Hematopoietic multipotent progenitor cell treated with erythropoietin and hydrocortisone succinate and interleukin-3 and kit ligand, for 15 days (in vitro differentiated cells): ENCODE data around the gene CHMP6.
A peak's percentile ranks its signal among the peaks of the same experiment; 100 is the strongest.

ENCODE experiments used
- DNase-seq: peaks from one replicate; pipeline ENCODE4 v3.0.0-alpha.2; 2015; ENCODE audit warnings: low spot score

The CHMP6 gene

DNA sequence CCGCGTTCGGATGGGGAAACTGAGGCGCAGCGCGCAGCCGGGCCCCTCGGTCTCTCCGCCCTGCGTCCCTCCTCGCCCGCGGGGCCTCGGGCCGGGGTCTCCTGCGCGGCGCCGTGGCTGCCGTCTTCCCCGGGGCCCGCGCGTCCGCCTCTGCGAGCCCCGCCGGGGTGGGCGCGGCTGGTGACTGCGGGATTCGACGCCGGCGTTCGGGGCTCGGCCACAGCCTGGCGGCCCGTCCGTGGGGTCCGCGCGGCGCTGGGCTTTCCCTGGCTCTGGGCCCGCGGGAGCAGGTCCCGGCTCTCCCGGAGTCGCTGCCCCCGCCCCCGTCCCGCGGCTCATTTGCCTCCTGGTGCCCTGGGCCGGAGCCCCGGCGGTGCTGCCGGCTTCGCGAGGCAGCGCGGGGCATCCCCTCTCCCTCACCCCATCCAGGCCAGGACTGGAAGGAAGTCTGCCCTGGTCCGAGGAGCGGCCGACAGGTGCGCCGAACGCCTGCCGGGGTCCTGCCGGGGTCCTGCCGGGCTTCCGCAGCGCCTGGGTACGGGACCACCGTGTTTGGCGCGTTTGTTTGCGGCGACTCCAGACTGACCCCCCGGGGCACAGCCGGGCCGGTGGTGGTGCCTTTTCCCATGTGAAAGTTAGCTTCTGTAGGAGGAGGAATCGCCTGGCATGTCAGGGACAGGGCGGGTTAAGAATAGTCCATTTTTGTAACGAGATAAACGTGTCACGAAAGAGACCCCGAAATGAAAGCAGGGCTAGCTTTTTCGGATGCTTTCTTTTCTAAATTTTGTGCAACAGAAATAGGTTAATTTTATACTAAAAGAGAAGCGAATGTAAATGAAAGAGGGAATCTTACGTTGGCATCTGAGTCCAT, 671 bp downstream of the CHMP6 start:
- no peak for DNase-seq

DNA sequence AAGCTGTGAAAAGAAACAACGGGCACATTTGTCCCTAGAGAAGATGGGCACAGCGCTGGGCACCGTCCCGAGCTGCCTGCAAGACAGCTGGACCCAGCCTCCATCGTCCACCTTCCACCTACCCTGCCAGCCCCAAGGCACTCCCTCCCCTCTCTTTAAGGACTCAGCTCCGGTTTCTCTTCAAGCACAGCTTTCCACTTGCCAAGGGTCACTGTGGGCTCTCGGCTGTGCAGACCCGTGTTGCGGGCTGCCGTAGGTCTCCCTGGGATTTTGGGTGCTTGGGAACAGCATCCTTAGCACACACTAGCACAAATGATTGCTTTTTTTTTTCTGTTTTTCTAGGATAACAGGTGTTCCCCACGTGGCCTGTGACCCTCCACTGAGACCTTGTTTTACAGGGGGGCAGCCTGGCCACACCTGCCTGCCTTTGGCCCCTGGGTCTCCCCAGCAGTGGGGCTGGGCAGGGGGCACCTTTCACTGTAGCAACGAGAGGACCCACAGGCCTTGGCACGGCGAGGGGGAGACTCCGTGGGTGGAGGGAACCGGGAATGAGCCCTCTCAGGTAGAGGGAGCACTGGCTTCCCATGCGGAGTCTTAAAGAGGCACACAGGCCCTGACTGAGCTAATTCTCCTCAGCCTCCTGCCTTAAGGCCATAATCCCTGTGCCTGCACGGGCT, 1.4 kb downstream of the CHMP6 start:
- DNase-seq, result no peak

- DNase-seq, result no peak
These were observed 3.5 kb downstream of the CHMP6 start for GRCh38 chr17:80995131-80995530.

GRCh38 chr17:80996422-80997305, 5.0 kb downstream of the CHMP6 start:
- no peak for DNase-seq

GRCh38 chr17:80997424-80998117, 5.9 kb downstream of the CHMP6 start:
- DNase-seq, result no peak

- no peak for DNase-seq
These were observed 6.6 kb downstream of the CHMP6 start for GRCh38 chr17:80998118-80998747.

GRCh38 chr17:80998748-80999535, 7.3 kb downstream of the CHMP6 start:
- DNase-seq, result no peak

- DNase-seq, result no peak
These were observed 8.1 kb downstream of the CHMP6 start for GRCh38 chr17:80999536-81000333.

DNA sequence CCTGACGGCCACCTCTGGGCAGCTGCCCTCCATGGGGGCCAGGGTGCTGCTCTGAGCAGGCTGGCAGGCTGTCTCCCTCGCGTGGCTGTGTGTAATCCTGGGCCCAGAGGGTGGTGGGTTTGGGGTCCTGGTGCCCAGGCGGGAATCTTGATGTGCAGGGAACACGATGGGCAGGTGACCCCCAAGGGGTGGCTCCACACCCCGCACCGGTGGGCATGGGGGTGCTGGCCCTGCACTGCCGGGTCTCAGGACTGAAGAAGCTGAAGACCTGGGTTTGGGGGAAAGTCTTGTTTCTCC, 8.6 kb downstream of the CHMP6 start:
- DNase-seq, result no peak

- DNase-seq, result no peak
These were observed 9.2 kb downstream of the CHMP6 start for GRCh38 chr17:81000631-81001357.

DNA sequence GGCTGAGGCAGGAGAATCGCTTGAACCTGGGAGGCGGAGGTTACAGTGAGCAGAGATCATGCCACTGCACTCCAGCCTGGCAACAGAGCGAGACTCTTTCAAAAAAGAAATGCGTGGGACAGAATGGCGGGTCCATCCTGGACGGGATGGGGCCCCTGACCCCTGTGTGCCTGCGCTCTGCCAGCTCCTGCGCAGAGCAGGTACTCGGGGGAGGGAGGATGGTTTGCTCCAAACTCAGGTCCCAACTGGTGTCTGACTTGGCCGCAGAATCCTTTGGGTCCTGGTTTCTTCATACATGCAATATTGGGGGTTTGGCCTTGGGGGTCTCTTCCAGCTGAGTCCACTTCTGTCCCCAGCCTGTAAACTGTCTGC, 10.4 kb downstream of the CHMP6 start:
- DNase-seq, result no peak

DNA sequence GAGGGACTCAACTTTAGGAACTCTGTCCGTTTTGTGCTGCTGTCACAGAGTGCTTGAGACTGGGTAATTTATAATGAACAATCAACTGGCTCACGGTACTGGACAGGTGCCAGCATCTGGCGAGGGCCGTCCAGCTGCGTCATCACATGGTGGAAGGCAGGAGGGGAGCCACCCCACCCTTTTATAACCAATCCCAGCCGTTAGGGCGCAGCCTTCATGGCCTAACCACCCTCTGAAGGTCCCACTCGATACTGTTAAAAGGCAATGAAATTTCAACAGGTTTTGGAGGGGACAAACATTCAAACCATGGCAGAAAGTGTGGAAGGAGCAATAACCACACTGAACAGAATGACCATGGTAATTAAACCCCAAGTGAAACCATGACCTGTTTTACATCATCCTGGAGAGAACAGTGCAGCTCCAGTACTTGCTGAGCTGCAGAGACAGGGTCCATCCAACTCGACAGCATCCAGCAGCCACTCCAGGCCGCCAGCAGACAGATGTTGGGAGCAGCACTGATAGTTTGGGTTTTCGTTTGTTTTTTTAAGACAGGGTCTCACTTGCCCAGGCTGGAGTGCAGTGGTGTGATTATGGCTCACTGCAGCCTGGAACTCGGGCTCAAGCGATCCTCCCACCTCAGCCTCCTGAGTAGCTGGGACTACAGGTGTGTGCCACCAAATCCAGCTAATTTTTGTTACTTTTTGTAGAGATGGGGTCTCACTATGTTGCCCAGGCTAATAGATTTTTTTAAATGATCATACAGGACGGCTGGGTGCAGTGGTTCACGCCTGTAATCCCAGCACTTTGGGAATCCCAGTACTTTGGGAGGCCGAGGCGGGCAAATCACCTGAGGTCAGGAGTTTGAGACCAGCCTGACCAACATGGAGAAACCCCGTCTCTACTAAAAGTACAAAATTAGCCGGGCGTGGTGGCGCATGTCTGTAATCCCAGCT, 11.0 kb downstream of the CHMP6 start:
- peak; percentile 66 for DNase-seq

GRCh38 chr17:81003711-81004475, 12.3 kb downstream of the CHMP6 start:
- DNase-seq, result no peak

- no peak for DNase-seq
These were observed 15.2 kb downstream of the CHMP6 start for GRCh38 chr17:81006891-81007290.

DNA sequence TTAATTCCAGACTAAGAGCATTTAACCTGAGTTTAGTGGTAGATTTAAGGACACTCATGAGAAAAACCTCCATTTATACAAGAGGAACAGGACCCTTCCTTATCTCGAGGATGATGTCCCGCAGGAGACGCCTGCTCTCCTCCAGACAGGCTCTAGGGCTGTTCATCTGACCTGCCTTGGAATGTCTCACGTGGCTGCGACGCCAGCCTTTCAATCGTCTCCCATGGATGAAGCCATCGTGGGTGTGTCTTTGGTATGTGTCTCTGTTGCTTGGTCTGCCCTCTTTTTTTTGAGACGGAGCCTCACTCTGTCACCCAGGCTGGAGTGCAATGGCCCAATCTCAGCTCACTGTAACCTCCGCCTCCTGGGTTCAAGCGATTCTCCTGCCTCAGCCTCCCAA, 16.5 kb downstream of the CHMP6 start:
- DNase-seq, result no peak

DNA sequence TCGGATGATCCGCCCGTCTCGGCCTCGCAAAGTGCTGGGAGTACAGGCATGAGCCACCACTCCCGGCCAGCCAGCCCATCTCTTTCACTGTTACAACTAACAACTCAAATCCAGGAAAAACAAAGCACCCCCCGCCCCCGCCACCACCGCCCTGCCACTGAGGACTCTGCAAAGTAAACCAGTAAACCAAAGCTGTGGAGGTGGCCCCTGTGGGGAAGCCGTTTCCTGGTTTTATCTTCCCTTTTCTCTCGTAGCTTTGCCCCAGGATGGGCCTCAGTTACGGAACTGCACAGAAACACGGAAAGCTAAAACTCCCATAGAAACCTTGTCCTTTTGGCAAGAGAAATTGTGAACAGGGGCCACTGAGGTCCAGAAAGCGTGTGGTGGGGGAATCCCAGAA, 17.5 kb downstream of the CHMP6 start:
- no peak for DNase-seq

- no peak for DNase-seq
These were observed 19.3 kb downstream of the CHMP6 start for GRCh38 chr17:81010935-81011334.
